C4-2B (cell line): ENCODE data around the gene ST7.

Experiments used
- H3K27ac ChIP-seq: fragments of 450-650 bp; 2 replicates; pipeline ENCODE4 v1.5.1; 2017
- CTCF ChIP-seq: fragments of 450-650 bp; conservative IDR thresholded peaks from 2 replicates; pipeline ENCODE4 v1.5.1; 2017; ENCODE audit warnings: mild to moderate bottlenecking
- ZFX ChIP-seq: fragments of 450-650 bp; IDR thresholded peaks from 2 replicates; pipeline ENCODE4 v1.6.1; 2017

ST7 gene

GRCh38 chr7:117012284-117012683, 59.0 kb downstream of the ST7 start:
- H3K27ac ChIP-seq = no peak overlapping the region
- no peak for TF ChIP-seq CTCF
- TF ChIP-seq ZFX = no peak

GRCh38 chr7:117012696-117013095, 59.4 kb downstream of the ST7 start:
- H3K27ac ChIP-seq = no peak overlapping the region
- peak; percentile 59 for TF ChIP-seq CTCF
- TF ChIP-seq ZFX = no peak

GRCh38 chr7:117014099-117014656, 60.9 kb downstream of the ST7 start:
- TF ChIP-seq ZFX = no peak
- no peak for TF ChIP-seq CTCF

DNA sequence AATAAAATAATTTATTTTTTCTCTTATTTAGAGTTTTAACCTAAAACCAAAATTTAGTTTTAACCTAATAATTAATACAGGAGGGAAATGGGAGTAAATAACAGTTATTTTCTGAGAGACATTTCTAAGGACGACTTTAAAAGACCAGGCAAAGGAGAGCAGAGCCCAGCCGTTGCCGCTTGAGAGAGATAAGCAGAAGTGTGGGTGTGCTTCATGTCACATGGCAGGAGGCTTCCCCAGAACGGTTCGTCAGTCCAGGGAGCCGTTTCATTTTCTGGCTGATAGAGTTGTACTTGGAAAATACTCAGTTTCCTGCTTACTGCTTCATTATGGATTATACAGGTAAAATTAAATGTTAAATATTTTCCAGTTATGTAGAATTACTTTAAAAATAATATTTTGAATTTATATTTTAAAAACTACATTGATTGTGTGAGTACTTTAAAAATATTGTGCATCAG, 61.4 kb downstream of the ST7 start:
- H3K27ac ChIP-seq = no peak overlapping the region
- TF ChIP-seq ZFX (no peak), CTCF (no peak)

More at GRCh38 chr7:117014099-117014656, 60.9 kb downstream of the ST7 start:
- H3K27ac ChIP-seq = no peak overlapping the region

- no peak for TF ChIP-seq ZFX
- TF ChIP-seq CTCF = no peak
- no peak overlapping the region for H3K27ac ChIP-seq
These were observed 62.2 kb downstream of the ST7 start for GRCh38 chr7:117015258-117016184.

DNA sequence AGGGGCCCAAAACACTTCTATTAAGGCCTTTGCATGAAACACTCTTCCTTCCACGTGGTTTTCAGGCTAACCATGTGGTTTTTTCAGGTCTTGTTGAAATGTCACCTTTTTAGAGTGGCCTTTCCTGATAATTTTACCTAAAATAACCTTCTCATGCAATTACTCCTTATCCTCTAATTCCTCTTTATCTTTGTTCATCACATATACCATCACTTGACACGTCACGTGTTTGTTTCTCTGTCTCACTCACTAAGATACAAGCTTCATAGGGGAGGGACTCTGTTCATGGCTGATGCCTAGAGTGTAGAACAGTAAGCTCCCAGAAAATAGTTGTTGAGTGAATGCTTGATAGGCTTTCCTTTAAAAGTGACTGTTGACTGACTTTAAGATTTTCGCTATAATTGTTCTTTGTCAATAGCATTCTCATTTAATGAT, 63.7 kb downstream of the ST7 start:
- TF ChIP-seq ZFX (no peak), CTCF (no peak)

DNA sequence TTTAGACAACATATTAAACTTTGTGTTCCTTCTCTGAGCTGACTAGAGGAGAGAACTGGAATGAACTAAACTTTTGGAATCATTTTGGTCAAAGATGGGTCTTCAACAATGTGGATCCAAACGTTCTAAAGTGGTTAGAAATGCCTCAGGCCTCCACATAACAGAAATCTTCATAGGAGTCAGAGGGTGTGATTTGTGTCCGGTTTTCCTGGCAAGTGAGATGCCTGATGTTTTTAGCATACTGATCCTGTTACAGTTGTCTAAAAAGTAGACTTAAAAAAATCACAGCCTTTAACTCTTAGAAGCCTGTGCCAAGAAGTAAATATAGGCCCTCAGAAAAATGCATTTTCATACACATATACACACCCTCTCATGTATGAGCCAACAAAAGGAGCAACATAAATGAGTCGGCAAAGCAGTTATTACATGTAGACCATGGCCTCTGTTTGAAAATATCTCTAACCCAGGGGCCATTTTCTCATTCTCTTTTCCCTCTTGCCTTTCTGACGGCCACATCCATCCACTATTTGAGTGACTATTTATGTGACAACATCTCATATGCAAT, 64.5 kb downstream of the ST7 start:
- H3K27ac ChIP-seq = no peak overlapping the region
- no peak for TF ChIP-seq ZFX
- TF ChIP-seq CTCF = no peak

More for the DNA sequence above, 63.7 kb downstream of the ST7 start:
- no peak overlapping the region for H3K27ac ChIP-seq
